ENCODE data around the gene PIGN. TPM values are rescaled to one million over a fixed set of nuclear protein-coding genes. Genes with fewer than 3 reads are reported as not detected.

The PIGN gene
- total RNA-seq, 4 donors from 2014 or later: 10.6 to 16.9 (median 12.4) TPM

GRCh38 chr18:62101321-62101721 lies 85.5 kb downstream of the PIGN start:
- H3K4me1 ChIP-seq: no peaks in the 10 kb centered on the region
- H3K27ac ChIP-seq (replicated peaks in 1 of 4): no peak overlapping the region
- peaks cover 0 to 4% (median 0%) of the 10 kb centered on the region in 4 donors for H3K9me3 ChIP-seq
- H3K4me3 ChIP-seq: no peak overlapping the region
- 43% methylated on average over 1 of the region's 1 CpG for whole genome bisulfite sequencing
- DNase-seq (ENCODE audit: extremely low spot score): no peak
- H3K36me3 ChIP-seq: peaks cover 0 to 50% (median 20%) of the 10 kb centered on the region in 4 donors
- intact Hi-C loops (cut with DNase I): no loop called here
- no peaks in the 10 kb centered on the region for H3K27me3 ChIP-seq
- TF ChIP-seq EP300 (IDR thresholded peaks at IDR 0.05) (no peak), POLR2AphosphoS5 (IDR thresholded peaks at IDR 0.05) (no peak), POLR2A (IDR thresholded peaks at IDR 0.05; ENCODE audit: low read depth) (no peak)
- TF ChIP-seq, protein P1, sequence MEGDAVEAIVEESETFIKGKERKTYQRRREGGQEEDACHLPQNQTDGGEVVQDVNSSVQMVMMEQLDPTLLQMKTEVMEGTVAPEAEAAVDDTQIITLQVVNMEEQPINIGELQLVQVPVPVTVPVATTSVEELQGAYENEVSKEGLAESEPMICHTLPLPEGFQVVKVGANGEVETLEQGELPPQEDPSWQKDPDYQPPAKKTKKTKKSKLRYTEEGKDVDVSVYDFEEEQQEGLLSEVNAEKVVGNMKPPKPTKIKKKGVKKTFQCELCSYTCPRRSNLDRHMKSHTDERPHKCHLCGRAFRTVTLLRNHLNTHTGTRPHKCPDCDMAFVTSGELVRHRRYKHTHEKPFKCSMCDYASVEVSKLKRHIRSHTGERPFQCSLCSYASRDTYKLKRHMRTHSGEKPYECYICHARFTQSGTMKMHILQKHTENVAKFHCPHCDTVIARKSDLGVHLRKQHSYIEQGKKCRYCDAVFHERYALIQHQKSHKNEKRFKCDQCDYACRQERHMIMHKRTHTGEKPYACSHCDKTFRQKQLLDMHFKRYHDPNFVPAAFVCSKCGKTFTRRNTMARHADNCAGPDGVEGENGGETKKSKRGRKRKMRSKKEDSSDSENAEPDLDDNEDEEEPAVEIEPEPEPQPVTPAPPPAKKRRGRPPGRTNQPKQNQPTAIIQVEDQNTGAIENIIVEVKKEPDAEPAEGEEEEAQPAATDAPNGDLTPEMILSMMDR (IDR thresholded peaks at IDR 0.05): no peak

- no peak for TF ChIP-seq EP300 (IDR thresholded peaks at IDR 0.05)
- H3K27me3 ChIP-seq: no peaks in the 10 kb centered on the region
- intact Hi-C loops (cut with DNase I): no loop called here
- no peaks in the 10 kb centered on the region for H3K4me1 ChIP-seq
- no peak overlapping the region for H3K27ac ChIP-seq (replicated peaks in 1 of 4)
- H3K4me3 ChIP-seq: no peak overlapping the region
- peaks cover 0 to 53% (median 20%) of the 10 kb centered on the region in 4 donors for H3K36me3 ChIP-seq
- DNase-seq (ENCODE audit: extremely low spot score): no peak
- H3K9me3 ChIP-seq: peaks cover 0 to 4% (median 0%) of the 10 kb centered on the region in 4 donors
- WGBS: 95% methylated on average over 4 of the region's 4 CpGs
Measured at GRCh38 chr18:62098960-62099359, 87.9 kb downstream of the PIGN start.

DNA sequence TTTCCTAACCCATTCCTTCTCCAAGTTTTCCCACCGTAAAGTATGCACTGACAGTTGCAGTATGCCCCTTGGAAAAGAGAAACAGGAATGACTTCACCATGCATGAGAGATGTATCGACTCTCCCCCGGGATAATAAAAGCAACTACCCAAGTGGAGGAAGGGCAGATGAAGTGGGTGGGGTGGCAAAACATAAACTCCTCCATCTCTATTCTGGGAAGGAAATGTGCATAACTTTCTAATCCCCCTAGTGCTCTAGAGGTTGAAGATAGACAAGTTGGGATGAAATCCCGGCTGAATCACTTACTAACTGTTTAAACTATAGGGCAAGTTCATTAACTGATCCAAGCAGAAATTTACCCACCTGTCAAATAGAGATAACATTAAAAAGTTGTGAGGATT lies 89.2 kb downstream of the PIGN start:
- DNase-seq (ENCODE audit: extremely low spot score): no peak
- Histone ChIP-seq H3K9me3 (peaks cover 0 to 4% (median 0%) of the 10 kb centered on the region in 4 donors), H3K36me3 (peaks cover 0 to 47% (median 20%) of the 10 kb centered on the region in 4 donors), H3K4me1 (no peaks in the 10 kb centered on the region), H3K4me3 (no peak overlapping the region), H3K27ac (replicated peaks in 1 of 4) (no peak overlapping the region), H3K27me3 (no peaks in the 10 kb centered on the region)
- TF ChIP-seq POLR2AphosphoS5 (IDR thresholded peaks at IDR 0.05): no peak
- TF ChIP-seq EP300 (IDR thresholded peaks at IDR 0.05): no peak
- no peak for TF ChIP-seq POLR2A (IDR thresholded peaks at IDR 0.05; ENCODE audit: low read depth)
- TF ChIP-seq, protein P1 (IDR thresholded peaks at IDR 0.05): no peak
- intact Hi-C loops (cut with DNase I): no loop called here
- WGBS: 92% methylated on average over 4 of the region's 4 CpGs

DNA sequence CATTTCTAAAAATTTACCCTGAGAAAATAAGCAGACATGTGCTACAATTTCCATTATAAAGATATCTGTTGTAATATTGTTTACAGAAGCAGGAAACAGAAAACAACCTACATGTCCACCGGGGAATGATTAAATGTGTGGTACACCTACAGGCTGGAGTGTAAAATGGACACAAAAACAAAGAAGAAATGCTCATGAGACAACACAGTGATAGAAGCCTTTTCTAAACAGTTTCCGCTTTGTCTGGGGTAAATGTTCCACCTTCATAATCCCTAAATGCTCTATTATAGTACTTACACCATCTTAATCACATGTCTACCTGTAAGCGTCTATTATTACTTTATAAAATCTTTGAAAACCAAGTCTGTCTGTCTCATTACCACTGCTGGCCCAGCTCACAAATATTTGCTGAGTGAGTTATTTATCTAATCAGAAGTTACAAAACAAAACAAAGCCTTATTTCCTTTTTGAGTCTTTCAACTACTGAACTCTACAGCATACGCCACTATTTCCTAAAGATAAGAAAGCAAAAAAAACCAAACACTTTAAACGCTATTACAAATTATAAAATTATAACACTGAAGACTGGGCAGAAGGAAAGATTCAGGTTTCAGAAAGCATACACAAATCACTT lies 95.3 kb downstream of the PIGN start:
- 86% methylated on average over 5 of the region's 5 CpGs for WGBS
- Histone ChIP-seq H3K27me3 (no peaks in the 10 kb centered on the region), H3K27ac (replicated peaks in 1 of 4) (no peak overlapping the region), H3K9me3 (no peaks in the 10 kb centered on the region), H3K4me1 (no peaks in the 10 kb centered on the region), H3K4me3 (no peak overlapping the region), H3K36me3 (peaks cover 3 to 29% (median 14%) of the 10 kb centered on the region in 4 donors)
- TF ChIP-seq, protein P1 (IDR thresholded peaks at IDR 0.05): no peak
- no peak for TF ChIP-seq EP300 (IDR thresholded peaks at IDR 0.05)
- no peak for TF ChIP-seq POLR2A (IDR thresholded peaks at IDR 0.05; ENCODE audit: low read depth)
- TF ChIP-seq POLR2AphosphoS5 (IDR thresholded peaks at IDR 0.05): no peak
- intact Hi-C loops (cut with DNase I): no loop called here
- DNase-seq (ENCODE audit: extremely low spot score): no peak

DNA sequence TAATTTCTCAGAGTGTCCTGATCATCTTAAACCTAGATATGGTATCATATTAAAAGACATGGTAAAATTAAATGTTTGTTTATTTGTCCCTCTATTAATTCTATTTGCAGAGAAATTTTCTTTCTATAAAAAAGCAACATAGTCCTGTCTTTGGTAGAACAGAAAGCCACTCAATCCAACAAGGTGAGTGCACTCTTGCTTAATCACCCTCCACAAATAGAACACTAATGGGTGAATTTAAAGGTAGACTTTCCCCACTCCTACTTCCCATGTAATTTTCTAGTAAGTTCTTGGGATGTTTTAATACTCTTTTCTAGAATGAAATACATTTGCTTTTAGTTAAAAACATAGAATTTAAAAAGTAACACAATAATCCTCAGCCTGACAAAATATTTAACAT lies 97.7 kb downstream of the PIGN start:
- Histone ChIP-seq H3K27ac (replicated peaks in 1 of 4) (no peak overlapping the region), H3K27me3 (no peaks in the 10 kb centered on the region), H3K36me3 (peaks cover 3 to 48% (median 21%) of the 10 kb centered on the region in 4 donors), H3K4me3 (no peak overlapping the region), H3K4me1 (no peaks in the 10 kb centered on the region), H3K9me3 (no peaks in the 10 kb centered on the region)
- TF ChIP-seq EP300 (IDR thresholded peaks at IDR 0.05) (no peak), POLR2AphosphoS5 (IDR thresholded peaks at IDR 0.05) (no peak), POLR2A (IDR thresholded peaks at IDR 0.05; ENCODE audit: low read depth) (no peak)
- TF ChIP-seq, protein P1 (IDR thresholded peaks at IDR 0.05): no peak
- intact Hi-C loops (cut with DNase I): no loop called here
- no peak for DNase-seq (ENCODE audit: extremely low spot score)

Data from esophagus muscularis mucosa (tissue), 4 donors.